ENCODE measurements around the gene KLHL12.

KLHL12 gene
- total RNA-seq: 35.0 to 78.1 (median 62.8) reads per million in 9 experiments

DNA sequence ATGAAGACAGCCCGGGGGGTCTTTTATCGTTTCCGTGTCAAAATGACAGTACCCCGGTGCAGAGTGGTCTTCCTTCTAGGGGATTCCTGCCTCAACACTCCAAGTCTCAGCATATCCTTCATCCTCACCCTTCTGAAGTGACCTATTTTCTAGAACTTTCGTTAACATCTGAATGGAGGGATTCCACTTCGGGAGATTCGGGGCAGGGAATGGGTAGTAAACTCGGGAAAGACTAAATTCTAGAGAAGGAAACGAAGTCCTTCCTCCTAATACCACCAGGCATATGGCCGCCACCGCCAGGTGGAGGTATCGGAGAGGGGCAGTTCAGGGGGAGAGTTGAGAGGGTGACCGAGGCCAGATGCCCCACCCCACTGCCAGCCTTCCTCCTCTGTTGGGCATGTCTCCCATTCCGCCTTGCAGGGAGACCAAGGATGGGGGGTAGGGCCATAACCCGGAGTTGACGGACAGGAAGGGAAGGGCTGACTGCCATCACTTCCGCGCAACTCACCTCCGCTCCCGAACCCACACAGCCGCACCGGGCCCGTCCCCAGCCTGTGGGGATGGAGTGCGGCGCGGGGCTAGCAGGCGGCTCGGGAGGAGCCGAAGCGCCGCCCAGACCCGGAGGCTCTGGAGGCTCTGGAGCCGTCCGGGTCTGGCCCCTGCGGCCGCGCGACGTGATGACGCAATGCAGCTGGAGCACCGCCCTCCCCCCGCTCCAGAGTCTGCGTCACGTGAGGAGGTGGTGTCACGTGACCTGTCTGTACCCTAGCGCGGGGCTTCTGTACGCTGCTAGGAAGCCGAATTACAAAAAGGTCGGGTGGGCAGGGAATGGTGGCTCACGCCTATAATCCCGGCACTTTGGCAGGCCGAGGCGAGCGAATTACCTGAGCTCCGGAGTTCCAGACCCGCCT, at the start of gene KLHL12:
KLHL12 (minus strand) TSS at position 654 of the 911 bp plus-strand sequence. CDS start 2,072 bp downstream, outside the sequence.
- H3K27ac Mint-ChIP-seq: peak within 1 kb of the TSS; percentile 97
- DNase-seq (peak; percentile 93 to 94 (median 93)), ATAC-seq (replicated peaks) (peak; percentile 93)
- no peaks in the 10 kb centered on the region for H3K9me3 Mint-ChIP-seq
- H3K27me3 Mint-ChIP-seq: no peaks in the 10 kb centered on the region
- peaks cover 27% of the 10 kb centered on the region for H3K36me3 Mint-ChIP-seq (ENCODE audit: insufficient read depth)
- peak within 1 kb of the TSS; percentile 93 for H3K4me3 Mint-ChIP-seq
- H3K4me1 Mint-ChIP-seq (ENCODE audit: low read depth in 2 of 2): peaks cover 17 to 27% of the 10 kb centered on the region in 2 donors

- H3K4me3 Mint-ChIP-seq: no peak overlapping the region
These were observed 49.6 kb upstream of the KLHL12 start for GRCh38 chr1:202976633-202977032.

GRCh38 chr1:202974856-202975255, 47.8 kb upstream of the KLHL12 start:
- H3K27ac Mint-ChIP-seq: no peak overlapping the region
- peaks cover 47 to 49% of the 10 kb centered on the region in 2 donors for H3K27me3 Mint-ChIP-seq
- peaks cover 2% of the 10 kb centered on the region for H3K36me3 Mint-ChIP-seq (ENCODE audit: insufficient read depth)
- H3K4me1 Mint-ChIP-seq (ENCODE audit: low read depth in 2 of 2): no peaks in the 10 kb centered on the region
- no peaks in the 10 kb centered on the region for H3K9me3 Mint-ChIP-seq
- no peak for ATAC-seq (replicated peaks)
- no peak overlapping the region for H3K4me3 Mint-ChIP-seq
- no peak for DNase-seq

More at GRCh38 chr1:202976633-202977032, 49.6 kb upstream of the KLHL12 start:
- peaks cover 56 to 57% of the 10 kb centered on the region in 2 donors for H3K27me3 Mint-ChIP-seq
- DNase-seq (no peak), ATAC-seq (replicated peaks) (no peak)
- no peaks in the 10 kb centered on the region for H3K9me3 Mint-ChIP-seq
- H3K27ac Mint-ChIP-seq: no peak overlapping the region
- no peaks in the 10 kb centered on the region for H3K4me1 Mint-ChIP-seq (ENCODE audit: low read depth in 2 of 2)
- no peaks in the 10 kb centered on the region for H3K36me3 Mint-ChIP-seq (ENCODE audit: insufficient read depth)

DNA sequence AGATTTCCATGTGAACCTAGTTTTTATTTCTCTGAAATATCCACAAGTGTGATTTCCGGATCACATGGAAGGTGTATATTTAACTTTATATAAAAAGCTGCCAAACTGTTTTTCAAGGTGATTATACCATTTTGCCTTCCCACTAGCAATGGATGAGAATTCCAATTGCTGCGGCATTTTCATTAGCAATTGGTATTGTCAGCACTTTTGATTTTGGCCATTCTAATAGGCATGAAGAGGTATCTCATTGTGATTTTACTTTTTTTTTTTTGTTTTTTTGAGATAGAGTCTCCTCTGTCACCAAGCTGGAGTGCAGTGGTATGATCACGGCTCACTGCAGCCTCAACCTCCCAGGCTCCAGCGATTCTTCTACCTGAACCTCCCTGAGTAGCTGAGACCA, 45.0 kb upstream of the KLHL12 start:
- H3K4me1 Mint-ChIP-seq (ENCODE audit: low read depth in 2 of 2): peaks cover 7 to 11% of the 10 kb centered on the region in 2 donors
- H3K36me3 Mint-ChIP-seq (ENCODE audit: insufficient read depth): peaks cover 2% of the 10 kb centered on the region
- H3K27me3 Mint-ChIP-seq: peaks cover 21 to 23% of the 10 kb centered on the region in 2 donors
- no peak overlapping the region for H3K4me3 Mint-ChIP-seq
- H3K9me3 Mint-ChIP-seq: no peaks in the 10 kb centered on the region
- H3K27ac Mint-ChIP-seq: no peak overlapping the region
- DNase-seq (no peak), ATAC-seq (replicated peaks) (no peak)

DNA sequence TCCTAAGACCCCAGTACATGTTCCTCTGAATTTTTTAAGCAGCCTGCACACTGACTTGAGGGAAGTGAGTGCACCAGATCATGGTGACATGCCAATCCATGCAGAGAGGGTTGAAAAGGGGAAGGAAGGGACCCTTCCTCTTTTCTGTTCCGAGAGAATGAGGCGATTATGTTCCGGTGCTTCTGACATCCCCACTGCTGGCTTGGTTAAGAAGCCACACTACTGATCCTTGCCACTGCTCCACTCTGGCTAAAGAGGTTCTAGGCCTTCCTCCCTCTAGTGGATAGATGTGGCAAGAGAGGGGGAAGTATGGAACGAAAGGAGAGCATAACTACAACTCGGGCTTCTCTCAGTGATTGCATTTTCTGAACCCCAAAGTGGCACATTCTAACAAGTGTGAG, 41.9 kb upstream of the KLHL12 start:
- Mint-ChIP-seq H3K36me3 (ENCODE audit: insufficient read depth) (peaks cover 15% of the 10 kb centered on the region), H3K27ac (peak overlapping the region; percentile 84 to 86), H3K9me3 (no peaks in the 10 kb centered on the region), H3K4me3 (no peak overlapping the region), H3K27me3 (no peaks in the 10 kb centered on the region), H3K4me1 (ENCODE audit: low read depth in 2 of 2) (peaks cover 11 to 20% of the 10 kb centered on the region in 2 donors)
- ATAC-seq (replicated peaks) (peak; percentile 22), DNase-seq (peak in 1 of 3 experiments; percentile 12)

GRCh38 chr1:202968351-202968750, 41.3 kb upstream of the KLHL12 start:
- H3K4me3 Mint-ChIP-seq: peak overlapping the region; percentile 85 to 87
- H3K27ac Mint-ChIP-seq: peak overlapping the region; percentile 84 to 86
- H3K9me3 Mint-ChIP-seq: no peaks in the 10 kb centered on the region
- DNase-seq: no peak
- H3K36me3 Mint-ChIP-seq (ENCODE audit: insufficient read depth): peaks cover 15% of the 10 kb centered on the region
- H3K27me3 Mint-ChIP-seq: no peaks in the 10 kb centered on the region
- ATAC-seq (replicated peaks): no peak
- H3K4me1 Mint-ChIP-seq (ENCODE audit: low read depth in 2 of 2): peaks cover 11 to 20% of the 10 kb centered on the region in 2 donors

DNA sequence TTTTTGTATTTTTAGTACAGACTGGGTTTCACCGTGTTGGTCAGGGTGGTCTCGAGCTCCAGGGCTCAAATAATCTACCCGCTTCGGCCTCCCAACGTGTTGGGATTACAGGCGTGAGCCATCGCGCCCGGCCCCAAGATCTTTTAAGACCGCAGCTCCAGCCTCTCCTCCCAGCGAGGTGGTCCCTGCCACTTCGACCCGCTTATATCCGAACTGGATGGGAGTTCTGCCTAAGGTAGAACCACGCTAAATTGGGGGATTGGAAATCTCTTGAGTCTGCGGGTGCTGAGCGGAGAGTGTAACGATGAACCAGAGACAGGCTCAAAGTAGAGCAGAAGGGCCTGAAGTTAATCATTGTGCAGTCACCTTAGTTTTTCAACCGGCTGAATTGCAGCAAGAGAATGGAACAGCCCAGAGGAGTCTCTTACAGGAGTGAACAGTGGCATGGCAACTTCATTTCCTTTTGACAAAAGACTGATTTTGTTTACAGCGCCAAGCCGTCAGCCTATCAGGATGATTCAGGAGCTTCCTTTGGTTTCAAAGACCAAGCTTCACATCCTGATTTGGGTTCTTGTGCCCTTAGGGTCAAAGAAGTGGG, 40.7 kb upstream of the KLHL12 start:
- H3K4me1 Mint-ChIP-seq (ENCODE audit: low read depth in 2 of 2): peaks cover 11 to 20% of the 10 kb centered on the region in 2 donors
- H3K27me3 Mint-ChIP-seq: no peaks in the 10 kb centered on the region
- H3K9me3 Mint-ChIP-seq: no peaks in the 10 kb centered on the region
- ATAC-seq (replicated peaks): peak; percentile 23
- peak in 1 of 3 experiments; percentile 12 for DNase-seq
- peaks cover 15% of the 10 kb centered on the region for H3K36me3 Mint-ChIP-seq (ENCODE audit: insufficient read depth)
- peak overlapping the region; percentile 85 to 87 for H3K4me3 Mint-ChIP-seq
- H3K27ac Mint-ChIP-seq: peak overlapping the region; percentile 84 to 86

DNA sequence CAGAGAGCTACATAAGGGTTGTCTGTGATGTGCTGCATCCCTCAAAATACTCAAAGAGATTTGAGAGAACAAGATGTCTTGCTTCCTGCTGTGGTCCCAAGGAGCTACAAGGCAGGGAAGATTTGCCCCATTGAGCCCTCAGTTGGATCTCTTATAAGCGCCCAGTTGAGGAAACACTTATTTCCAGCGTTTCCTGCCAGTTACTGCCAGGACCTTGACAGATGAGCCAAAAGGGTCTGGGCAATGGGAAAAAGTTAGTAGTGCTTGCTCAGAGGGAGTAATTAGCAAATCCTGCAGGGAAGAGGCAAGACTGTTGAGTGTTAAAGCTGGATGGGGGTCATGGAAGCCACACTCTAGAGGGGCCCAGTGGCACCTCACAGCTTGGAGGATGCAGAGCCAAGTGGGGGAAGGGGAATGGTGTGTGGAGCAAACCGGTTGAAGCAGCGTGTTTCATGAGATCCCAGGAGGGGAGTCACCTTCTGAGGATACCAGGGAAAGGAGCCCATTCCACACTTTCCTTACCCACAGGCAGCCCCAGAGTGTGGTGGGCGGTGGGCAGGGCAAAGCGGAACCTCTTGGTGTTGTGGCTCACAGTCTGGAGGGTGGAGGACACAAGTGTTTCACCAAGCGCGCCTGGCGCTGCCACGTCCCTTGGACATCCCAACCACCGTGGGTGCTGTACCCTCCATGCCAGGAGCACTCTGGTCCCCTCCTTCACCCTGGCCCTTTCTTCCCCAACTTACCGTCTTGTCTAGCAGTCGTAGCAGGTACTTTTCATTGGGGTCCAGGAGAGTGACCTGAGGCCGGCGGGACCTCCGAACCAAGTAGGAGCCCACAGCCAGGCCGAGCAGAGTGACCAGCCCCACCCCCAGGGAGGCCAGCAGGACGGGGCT, 39.2 kb upstream of the KLHL12 start:
- H3K27ac Mint-ChIP-seq: peak overlapping the region; percentile 65 to 84
- no peak for ATAC-seq (replicated peaks)
- peak overlapping the region; percentile 85 to 87 for H3K4me3 Mint-ChIP-seq

GRCh38 chr1:202965422-202965821, 38.4 kb upstream of the KLHL12 start:
- DNase-seq (no peak), ATAC-seq (replicated peaks) (no peak)
- Mint-ChIP-seq H3K9me3 (no peaks in the 10 kb centered on the region), H3K27me3 (no peaks in the 10 kb centered on the region), H3K4me3 (no peak overlapping the region), H3K4me1 (ENCODE audit: low read depth in 2 of 2) (peaks cover 11 to 20% of the 10 kb centered on the region in 2 donors), H3K36me3 (ENCODE audit: insufficient read depth) (peaks cover 12% of the 10 kb centered on the region), H3K27ac (peak overlapping the region; percentile 65 to 84)

More for the DNA sequence above, 39.2 kb upstream of the KLHL12 start:
- Mint-ChIP-seq H3K27me3 (no peaks in the 10 kb centered on the region), H3K9me3 (no peaks in the 10 kb centered on the region), H3K36me3 (ENCODE audit: insufficient read depth) (peaks cover 13% of the 10 kb centered on the region), H3K4me1 (ENCODE audit: low read depth in 2 of 2) (peaks cover 11 to 20% of the 10 kb centered on the region in 2 donors)
- DNase-seq: no peak

DNA sequence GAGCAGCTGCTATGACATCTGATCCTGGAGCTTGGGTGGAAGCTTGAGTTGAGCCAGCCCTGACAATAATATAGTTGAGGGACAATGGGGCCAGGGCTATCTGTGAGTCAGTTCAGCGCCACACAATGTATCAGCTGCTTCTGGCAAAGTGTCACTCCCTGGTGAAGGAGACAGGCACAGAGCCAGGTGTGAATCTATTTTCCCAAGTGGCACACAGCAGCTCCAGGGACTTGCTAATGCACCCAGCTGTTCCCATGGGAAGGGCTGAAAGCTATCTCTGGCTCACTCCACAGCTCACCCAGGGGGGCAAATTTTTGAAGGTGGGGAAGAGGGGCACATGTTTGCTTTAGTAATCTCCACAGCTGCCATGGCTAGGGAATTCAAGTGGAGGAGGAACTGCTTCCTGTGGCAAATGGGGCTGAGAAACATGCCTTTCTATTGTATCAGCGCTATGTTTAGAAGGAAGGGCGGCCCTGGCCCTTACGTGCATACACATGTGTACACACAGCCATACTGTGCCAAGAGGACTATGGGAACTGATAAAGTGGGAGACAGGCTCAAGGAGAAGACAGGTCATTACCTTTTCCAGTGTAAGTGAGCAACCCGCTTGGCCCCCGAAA, 37.9 kb upstream of the KLHL12 start:
- Mint-ChIP-seq H3K27me3 (no peaks in the 10 kb centered on the region), H3K36me3 (ENCODE audit: insufficient read depth) (peaks cover 12% of the 10 kb centered on the region), H3K4me3 (no peak overlapping the region), H3K9me3 (no peaks in the 10 kb centered on the region), H3K4me1 (ENCODE audit: low read depth in 2 of 2) (peaks cover 11 to 20% of the 10 kb centered on the region in 2 donors), H3K27ac (peak overlapping the region; percentile 65 to 84)
- no peak for DNase-seq
- ATAC-seq (replicated peaks): no peak

DNA sequence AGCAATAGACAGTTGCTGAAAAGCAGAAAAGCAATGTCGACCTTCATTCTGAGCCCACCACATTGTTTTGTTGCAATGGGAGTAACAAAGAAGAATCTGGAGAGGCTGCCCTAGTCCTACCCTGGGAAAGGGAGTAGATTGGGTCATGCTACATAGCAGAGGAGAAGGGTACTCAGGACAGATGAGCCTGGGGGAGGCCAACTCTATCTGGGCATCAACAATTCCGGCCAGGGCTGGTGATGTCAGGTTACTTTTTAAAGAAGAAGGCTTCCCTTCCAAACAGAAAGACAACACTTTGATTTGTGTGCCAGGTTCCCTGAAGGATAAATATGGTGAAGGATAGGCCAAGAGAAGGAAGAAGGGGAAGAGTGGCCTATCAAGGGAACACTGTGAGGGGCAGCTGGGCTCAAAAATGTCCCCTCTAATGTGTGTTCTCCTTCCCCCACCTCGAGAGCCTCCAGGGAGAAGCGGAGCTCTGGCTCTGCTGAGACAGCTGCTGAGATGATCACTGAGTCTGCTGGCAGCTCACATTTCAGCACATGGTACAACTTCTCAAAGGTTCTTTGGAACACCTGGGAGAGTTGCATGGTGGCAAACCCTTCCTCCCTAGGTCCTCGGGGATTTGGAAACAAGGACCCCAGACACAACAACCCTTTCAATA, 34.3 kb upstream of the KLHL12 start:
- peak overlapping the region in 1 of 2 donors; percentile 56 for H3K27ac Mint-ChIP-seq
- H3K4me1 Mint-ChIP-seq (ENCODE audit: low read depth in 2 of 2): peaks cover 16 to 17% of the 10 kb centered on the region in 2 donors
- ATAC-seq (replicated peaks): no peak
- no peaks in the 10 kb centered on the region for H3K27me3 Mint-ChIP-seq
- no peak for DNase-seq
- H3K36me3 Mint-ChIP-seq (ENCODE audit: insufficient read depth): peaks cover 10% of the 10 kb centered on the region
- no peaks in the 10 kb centered on the region for H3K9me3 Mint-ChIP-seq
- no peak overlapping the region for H3K4me3 Mint-ChIP-seq

GRCh38 chr1:202959276-202959620, 32.2 kb upstream of the KLHL12 start:
- H3K4me3 Mint-ChIP-seq: peak overlapping the region; percentile 84 to 86
- H3K36me3 Mint-ChIP-seq (ENCODE audit: insufficient read depth): peaks cover 7% of the 10 kb centered on the region
- peak overlapping the region in 1 of 2 donors; percentile 88 for H3K27ac Mint-ChIP-seq
- no peaks in the 10 kb centered on the region for H3K9me3 Mint-ChIP-seq
- H3K27me3 Mint-ChIP-seq: no peaks in the 10 kb centered on the region
- no peak for ATAC-seq (replicated peaks)
- DNase-seq: no peak
- peaks cover 12 to 32% of the 10 kb centered on the region in 2 donors for H3K4me1 Mint-ChIP-seq (ENCODE audit: low read depth in 2 of 2)
